ENCODE data around the gene TCF12.

DNA sequence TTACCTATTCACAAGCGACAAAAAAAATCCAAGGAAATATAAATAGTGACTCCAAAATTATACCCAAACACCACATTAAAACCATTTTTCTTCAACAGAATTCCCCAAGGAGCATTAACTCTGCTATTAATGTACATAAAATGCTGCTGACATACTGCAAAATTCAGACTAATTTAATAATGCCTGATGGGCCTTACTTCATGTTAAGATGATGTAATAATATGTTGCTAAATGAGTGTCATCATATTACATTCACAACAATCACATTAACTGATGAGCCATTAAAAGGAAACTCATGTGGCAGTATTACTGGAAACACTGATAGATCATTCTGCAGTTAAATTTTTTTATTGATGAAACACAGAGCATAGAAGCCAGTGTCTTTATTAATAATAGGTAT lies 253.0 kb downstream of the TCF12 start:
- TF ChIP-seq CTCF (IDR thresholded peaks at IDR 0.05) (no peak), POLR2A (IDR thresholded peaks at IDR 0.05) (no peak)
